H9 (cell line): ENCODE measurements around the gene RHBDF1. TPM values are rescaled to one million over a fixed set of nuclear protein-coding genes. Genes with fewer than 3 reads are reported as not detected.

Source experiments
- DNase-seq: peaks from one replicate; pipeline ENCODE4 v3.0.0-alpha.2; 2017
- H2AFZ ChIP-seq: one replicate; pipeline ENCODE4 v1.6.1; 2013; ENCODE audit warnings: mild to moderate bottlenecking, low read length, control low read depth, moderate library complexity
- H2AK5ac ChIP-seq: 2 replicates; pipeline ENCODE4 v1.6.1; 2013; ENCODE audit warnings: low read length, control low read depth, mixed read lengths; ENCODE audit not compliant: insufficient read length
- H2BK120ac ChIP-seq: one replicate; pipeline ENCODE4 v1.6.1; 2013; ENCODE audit warnings: low read depth, mild to moderate bottlenecking, low read length, control low read depth, inconsistent platforms; ENCODE audit not compliant: poor library complexity, severe bottlenecking
- H2BK12ac ChIP-seq: 2 replicates; pipeline ENCODE4 v1.6.1; 2013; ENCODE audit warnings: low read length, control low read depth, mixed read lengths, low read depth; ENCODE audit not compliant: insufficient read length
- H2BK15ac ChIP-seq: 2 replicates; pipeline ENCODE4 v1.6.1; 2013; ENCODE audit warnings: low read depth, low read length, control low read depth
- H2BK20ac ChIP-seq: one replicate; pipeline ENCODE4 v1.6.1; 2013; ENCODE audit warnings: low read depth, mild to moderate bottlenecking, low read length, control low read depth, inconsistent platforms; ENCODE audit not compliant: poor library complexity, severe bottlenecking
- H2BK5ac ChIP-seq: 2 replicates; pipeline ENCODE4 v1.6.1; 2013; ENCODE audit warnings: low read length, control low read depth, mixed read lengths; ENCODE audit not compliant: insufficient read length
- H3K14ac ChIP-seq: 2 replicates; pipeline ENCODE4 v1.6.1; 2013; ENCODE audit warnings: low read length, control low read depth; ENCODE audit not compliant: insufficient read depth
- H3K18ac ChIP-seq: 2 replicates; pipeline ENCODE4 v1.6.1; 2013; ENCODE audit warnings: low read depth, mild to moderate bottlenecking, mixed read lengths, low read length, control low read depth; ENCODE audit not compliant: insufficient read length
- H3K23ac ChIP-seq: 2 replicates; pipeline ENCODE4 v1.6.1; 2013; ENCODE audit warnings: low read length, control low read depth, mixed read lengths, low read depth; ENCODE audit not compliant: insufficient read length
- H3K23me2 ChIP-seq: 2 replicates; pipeline ENCODE4 v1.6.1; 2013; ENCODE audit warnings: low read depth, mild to moderate bottlenecking, mixed read lengths, low read length, control low read depth; ENCODE audit not compliant: insufficient read length, poor library complexity, severe bottlenecking
- H3K27ac ChIP-seq: 2 replicates; pipeline ENCODE4 v1.5.1; 2013; ENCODE audit warnings: low read length, control low read depth, mixed read lengths, low read depth; ENCODE audit not compliant: insufficient read length
- H3K27me3 ChIP-seq: 2 replicates; pipeline ENCODE4 v1.6.1; 2013; ENCODE audit warnings: low read length, control low read depth, inconsistent platforms; ENCODE audit not compliant: insufficient read depth
- H3K4ac ChIP-seq: 2 replicates; pipeline ENCODE4 v1.6.1; 2013; ENCODE audit warnings: low read depth, mild to moderate bottlenecking, control low read depth, inconsistent platforms, low read length, moderate library complexity
- H3K4me1 ChIP-seq: 2 replicates; pipeline ENCODE4 v1.6.1; 2013; ENCODE audit warnings: low read length, control low read depth, inconsistent platforms; ENCODE audit not compliant: insufficient read depth
- H3K4me2 ChIP-seq: 2 replicates; pipeline ENCODE4 v1.6.1; 2013; ENCODE audit warnings: low read length, control low read depth, mixed read lengths; ENCODE audit not compliant: insufficient read length, insufficient read depth
- H3K56ac ChIP-seq: 2 replicates; pipeline ENCODE4 v1.6.1; 2013; ENCODE audit warnings: low read depth, mild to moderate bottlenecking, mixed read lengths, low read length, control low read depth; ENCODE audit not compliant: insufficient read length
- H3K79me1 ChIP-seq: 2 replicates; pipeline ENCODE4 v1.6.1; 2013; ENCODE audit warnings: low read depth, mild to moderate bottlenecking, moderate library complexity, low read length, control low read depth, inconsistent platforms; ENCODE audit not compliant: insufficient read depth, poor library complexity, severe bottlenecking
- H3K79me2 ChIP-seq: 2 replicates; pipeline ENCODE4 v1.6.1; 2013; ENCODE audit warnings: low read length, control low read depth, inconsistent platforms; ENCODE audit not compliant: insufficient read depth
- H3K9ac ChIP-seq: 2 replicates; pipeline ENCODE4 v1.6.1; 2013; ENCODE audit warnings: low read length, control low read depth, mixed read lengths; ENCODE audit not compliant: insufficient read length; ENCODE audit errors: extremely low read depth
- H3K9me3 ChIP-seq: one replicate; pipeline ENCODE4 v1.6.1; 2013; ENCODE audit warnings: low read depth, low read length, inconsistent platforms; ENCODE audit not compliant: control insufficient read depth
- H3T11ph ChIP-seq: one replicate; pipeline ENCODE4 v1.6.1; 2013; ENCODE audit warnings: mild to moderate bottlenecking, low read length, control low read depth, inconsistent platforms
- H4K20me1 ChIP-seq: one replicate; pipeline ENCODE4 v1.6.1; 2013; ENCODE audit not compliant: control insufficient read depth, insufficient read length, insufficient read depth
- H4K5ac ChIP-seq: 2 replicates; pipeline ENCODE4 v1.6.1; 2013; ENCODE audit warnings: low read depth, mild to moderate bottlenecking, mixed read lengths, low read length, control low read depth; ENCODE audit not compliant: insufficient read length
- H4K8ac ChIP-seq: replicated peaks from 2 replicates; pipeline ENCODE4 v1.6.1; 2013; ENCODE audit warnings: low read length, control low read depth, mixed read lengths, low read depth; ENCODE audit not compliant: insufficient read length
- H4K91ac ChIP-seq: 2 replicates; pipeline ENCODE4 v1.6.1; 2013; ENCODE audit warnings: low read depth, mild to moderate bottlenecking, moderate library complexity, mixed read lengths, low read length, control low read depth; ENCODE audit not compliant: insufficient read length
- H3K27ac Mint-ChIP-seq, 3 experiments: 2 replicates in 2 of 3; 3 replicates in 1 of 3; pipeline ENCODE4 v1.8.0; 2020 to 2021; ENCODE audit warnings: mixed read lengths in 3 of 3, mild to moderate bottlenecking in 1 of 3, moderate library complexity in 1 of 3
- H3K27me3 Mint-ChIP-seq: 2 replicates; pipeline ENCODE4 v1.8.0; 2021; ENCODE audit warnings: low read depth, mild to moderate bottlenecking, moderate library complexity, mixed read lengths
- H3K36me3 Mint-ChIP-seq, 3 experiments: 2 replicates in 2 of 3; 3 replicates in 1 of 3; pipeline ENCODE4 v1.8.0; 2020 to 2021; ENCODE audit warnings: low read depth in 3 of 3, mixed read lengths in 3 of 3; ENCODE audit not compliant: insufficient read depth in 1 of 3
- H3K4me1 Mint-ChIP-seq, 2 experiments: 2 replicates each; pipeline ENCODE4 v1.8.0; 2020; ENCODE audit warnings: mixed read lengths in 2 of 2
- H3K4me3 Mint-ChIP-seq, 2 experiments: 2 replicates in 1 of 2; 3 replicates in 1 of 2; pipeline ENCODE4 v1.8.0; 2020 to 2021; ENCODE audit warnings: mild to moderate bottlenecking in 2 of 2, mixed read lengths in 2 of 2, moderate library complexity in 1 of 2
- H3K9me3 Mint-ChIP-seq, 2 experiments: 2 replicates in 1 of 2; 3 replicates in 1 of 2; pipeline ENCODE4 v1.8.0; 2020; ENCODE audit warnings: mild to moderate bottlenecking in 2 of 2, mixed read lengths in 2 of 2, moderate library complexity in 1 of 2
- CTCF ChIP-seq: fragments of 200-600 bp; sonication (generic); conservative IDR thresholded peaks from 3 replicates; pipeline ENCODE4 v1.8.0; 2021; ENCODE audit warnings: antibody characterized with exemption, mild to moderate bottlenecking
- whole genome bisulfite sequencing: extraction: QIAGEN DNeasy Blood & Tissue Kit; methylation state at CpG from one replicate; pipeline ENCODE4 v1.1.7; 2013; ENCODE audit warnings: missing lambda C conversion rate, low lambda C conversion rate, mixed read lengths; ENCODE audit not compliant: insufficient read length; ENCODE audit errors: extremely low coverage; 5-methylcytosine and 5-hydroxymethylcytosine counted together
- total RNA-seq: library from RNA; stranded (reverse); gene quantifications from 2 replicates; pipeline ENCODE4 v1.2.1, GENCODE V29; 2021

The RHBDF1 gene
- total RNA-seq, 1 experiment from 2014 or later = 34.6 TPM

DNA sequence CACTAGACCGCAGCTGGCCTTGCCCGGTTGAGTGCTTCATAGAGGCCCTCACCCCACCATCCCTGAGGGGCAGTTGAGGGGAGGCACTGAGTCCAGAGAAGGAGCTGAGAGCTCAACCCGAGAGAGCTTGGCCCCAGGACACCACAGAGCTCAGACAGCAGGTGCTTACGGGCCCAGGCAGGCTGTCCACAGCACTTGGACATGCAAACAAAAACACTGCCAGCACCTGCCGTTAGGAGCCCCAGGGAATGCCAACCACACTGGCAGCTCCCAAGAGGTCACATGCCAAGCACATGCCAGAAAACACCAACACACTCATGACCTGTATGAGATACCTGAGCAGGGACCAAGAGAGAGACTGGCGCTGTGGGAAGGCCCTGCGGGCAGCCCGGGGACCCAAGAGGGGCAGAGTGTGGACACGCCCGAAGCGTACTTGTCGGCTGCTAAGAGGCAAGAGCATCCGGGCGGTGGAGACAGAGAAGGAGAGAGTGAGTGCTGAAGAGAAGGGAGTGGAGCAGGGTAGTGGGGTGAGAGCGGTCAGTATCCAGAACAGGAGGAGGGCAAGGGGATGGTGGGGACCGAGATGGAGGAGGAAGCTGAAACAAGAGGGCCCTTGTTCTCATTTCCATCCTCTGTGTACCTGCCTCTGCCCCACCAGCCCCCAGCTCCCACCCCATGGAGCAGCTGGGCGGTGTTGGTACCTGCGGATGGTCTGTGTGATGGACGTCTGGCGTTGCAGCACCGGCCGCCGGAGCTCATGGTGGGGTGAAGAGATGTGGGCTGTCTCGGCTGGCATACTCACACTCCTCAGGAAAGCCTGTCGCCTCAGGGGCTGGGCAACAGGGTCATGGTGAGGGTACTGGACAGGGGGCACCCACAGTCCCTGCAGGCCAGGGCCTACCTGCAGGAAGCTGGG is 8.2 kb downstream of the RHBDF1 start:
- no peaks in the 10 kb centered on the region for H3K79me2 ChIP-seq
- no peak overlapping the region for H4K91ac ChIP-seq
- no peak overlapping the region for H3K18ac ChIP-seq
- H3T11ph ChIP-seq = no peak overlapping the region
- no peak overlapping the region; a peak in 1 of 7 replicates for H3K27ac Mint-ChIP-seq
- no peak for TF ChIP-seq CTCF
- H4K5ac ChIP-seq = no peak overlapping the region
- no peak overlapping the region for H3K27ac ChIP-seq
- no peak overlapping the region for H3K56ac ChIP-seq
- no peak overlapping the region for H2BK15ac ChIP-seq
- no peak overlapping the region for H2BK5ac ChIP-seq
- H2BK20ac ChIP-seq = no peak overlapping the region
- no peak overlapping the region for H3K23ac ChIP-seq
- no peak overlapping the region for H2BK120ac ChIP-seq
- H2BK12ac ChIP-seq = no peak overlapping the region
- no peak overlapping the region for H3K14ac ChIP-seq
- H3K4me2 ChIP-seq = no peak overlapping the region
- no peaks in the 10 kb centered on the region for H3K79me1 ChIP-seq
- peaks cover 10 to 18% of the 10 kb centered on the region in 2 experiments for H3K4me1 Mint-ChIP-seq
- H3K27me3 Mint-ChIP-seq = peaks cover 1% of the 10 kb centered on the region; the same call in 1 of the 2 replicates
- H4K20me1 ChIP-seq = no peaks in the 10 kb centered on the region
- no peak overlapping the region for H3K9ac ChIP-seq
- H3K4ac ChIP-seq = no peak overlapping the region
- H2AK5ac ChIP-seq = no peak overlapping the region
- no peak overlapping the region for H4K8ac ChIP-seq
- peaks cover 13 to 32% (median 27%) of the 10 kb centered on the region in 3 experiments; a peak in 6 of 7 replicates for H3K36me3 Mint-ChIP-seq
- no peak for DNase-seq
- H3K9me3 Mint-ChIP-seq = no peaks in the 10 kb centered on the region
- H3K4me1 ChIP-seq = no peaks in the 10 kb centered on the region
- no peak overlapping the region for H2AFZ ChIP-seq
- no peaks in the 10 kb centered on the region for H3K23me2 ChIP-seq
- H3K9me3 ChIP-seq = no peaks in the 10 kb centered on the region
- no CpG with 5 or more reads among the region's 25 CpGs for WGBS
- no peaks in the 10 kb centered on the region for H3K27me3 ChIP-seq
- no peak overlapping the region for H3K4me3 Mint-ChIP-seq
